ENCODE data around the gene IL36RN. TPM values are rescaled to one million over a fixed set of nuclear protein-coding genes. Genes with fewer than 3 reads are reported as not detected.

The IL36RN gene
- total RNA-seq, 1 donor from 2014 or later, result not detected

- DNase-seq (ENCODE audit: low read depth), result no peak
- no peak overlapping the region for H3K4me3 ChIP-seq (ENCODE audit: low read depth, low read length)
- no peak for TF ChIP-seq CTCF (conservative IDR thresholded peaks at IDR 0.05; ENCODE audit: low read depth, low read length)
These were observed 19.3 kb upstream of the IL36RN start for GRCh38 chr2:113039719-113040118.

GRCh38 chr2:113041871-113042270 lies 17.1 kb upstream of the IL36RN start:
- peak; percentile 32 for TF ChIP-seq CTCF (conservative IDR thresholded peaks at IDR 0.05; ENCODE audit: low read depth, low read length)
- no peak for DNase-seq (ENCODE audit: low read depth)

GRCh38 chr2:113046465-113046864 lies 12.5 kb upstream of the IL36RN start:
- no peak for DNase-seq (ENCODE audit: low read depth)
- TF ChIP-seq CTCF (conservative IDR thresholded peaks at IDR 0.05; ENCODE audit: low read depth, low read length), result no peak

More at GRCh38 chr2:113041871-113042270, 17.1 kb upstream of the IL36RN start:
- no peak overlapping the region for H3K4me3 ChIP-seq (ENCODE audit: low read depth, low read length)

GRCh38 chr2:113050921-113051895 lies 7.8 kb upstream of the IL36RN start:
- no peak overlapping the region for H3K4me3 ChIP-seq (ENCODE audit: low read depth, low read length)
- no peak for DNase-seq (ENCODE audit: low read depth)
- no peak for TF ChIP-seq CTCF (conservative IDR thresholded peaks at IDR 0.05; ENCODE audit: low read depth, low read length)

More at GRCh38 chr2:113046465-113046864, 12.5 kb upstream of the IL36RN start:
- H3K4me3 ChIP-seq (ENCODE audit: low read depth, low read length), result no peak overlapping the region

GRCh38 chr2:113052396-113052917 lies 6.5 kb upstream of the IL36RN start, which contains the start of gene IL36B:
IL36B (minus strand) TSS chr2:113052867.
- DNase-seq (ENCODE audit: low read depth), result no peak
- no peak for TF ChIP-seq CTCF (conservative IDR thresholded peaks at IDR 0.05; ENCODE audit: low read depth, low read length)

GRCh38 chr2:113053666-113054065 lies 5.3 kb upstream of the IL36RN start:
- no peak for DNase-seq (ENCODE audit: low read depth)
- H3K4me3 ChIP-seq (ENCODE audit: low read depth, low read length), result no peak overlapping the region
- TF ChIP-seq CTCF (conservative IDR thresholded peaks at IDR 0.05; ENCODE audit: low read depth, low read length), result no peak

More at GRCh38 chr2:113052396-113052917, 6.5 kb upstream of the IL36RN start, which contains the start of gene IL36B:
- no peak within 1 kb of the TSS for H3K4me3 ChIP-seq (ENCODE audit: low read depth, low read length)
